HL-60/S4 treated with phorbol 12-myristate 13-acetate at 8.2 ng/mL for 4 days and 3 days (cell line): Measurements from ENCODE around the gene ARL4D.
"Not testable (repeated sequence)": the region's sequence is repeated elsewhere in the genome, so short reads cannot be mapped to it uniquely, and the experiment has no call there.

Experiments used
- in situ Hi-C: fragments of 300-500 bp; cut with MboI; formaldehyde crosslinking; loops from 2 replicates; pipeline ENCODE4 v1.15.0; 2022; ENCODE audit warnings: low sequenced_read_pairs

ARL4D gene

DNA sequence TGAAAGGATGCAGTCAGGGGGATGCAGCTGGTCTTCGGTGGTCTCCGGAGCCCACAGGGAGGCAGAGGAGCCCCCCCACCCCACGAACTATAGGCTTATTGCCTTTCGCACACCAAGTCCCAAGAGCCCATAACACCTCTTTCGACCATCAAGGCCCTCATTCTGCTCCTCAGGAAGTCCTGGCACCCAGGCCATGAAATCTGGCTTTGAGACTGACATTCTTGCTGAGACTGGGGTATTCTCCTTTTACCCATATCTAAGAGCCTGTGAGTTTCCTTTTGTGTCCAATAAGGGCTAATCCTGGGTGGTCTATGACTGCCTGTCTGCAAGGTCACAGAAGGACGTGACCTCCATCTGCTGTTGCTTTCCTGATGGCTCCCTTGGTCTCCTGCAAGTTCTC lies 6.4 kb upstream of the ARL4D start:
- in situ Hi-C loops, result no loop called here

- in situ Hi-C loops, result no loop called here
These were observed 4.8 kb upstream of the ARL4D start for GRCh38 chr17:43393944-43394482.

GRCh38 chr17:43394696-43395095 lies 4.1 kb upstream of the ARL4D start:
- in situ Hi-C loops, result not testable (repeated sequence)

DNA sequence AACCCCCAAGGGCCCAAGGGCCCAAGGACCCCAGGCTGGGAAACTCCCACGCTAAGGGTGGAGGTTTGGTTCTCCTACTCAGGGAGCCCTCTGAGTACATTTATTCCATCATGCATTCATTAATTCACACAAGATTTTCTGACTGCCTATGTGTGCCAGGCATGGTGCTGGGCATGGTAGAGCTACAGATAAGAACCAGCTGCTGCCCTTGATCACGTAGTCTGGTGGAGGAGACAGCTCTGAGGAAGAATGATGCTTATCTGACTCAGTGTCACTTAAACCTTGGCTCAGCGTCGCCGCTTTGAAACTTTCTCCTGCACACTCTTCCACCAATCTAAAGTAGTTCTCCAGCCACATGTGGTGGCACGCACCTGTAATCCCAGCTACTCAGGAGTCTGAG lies 3.6 kb upstream of the ARL4D start:
- in situ Hi-C loops, result no loop called here

DNA sequence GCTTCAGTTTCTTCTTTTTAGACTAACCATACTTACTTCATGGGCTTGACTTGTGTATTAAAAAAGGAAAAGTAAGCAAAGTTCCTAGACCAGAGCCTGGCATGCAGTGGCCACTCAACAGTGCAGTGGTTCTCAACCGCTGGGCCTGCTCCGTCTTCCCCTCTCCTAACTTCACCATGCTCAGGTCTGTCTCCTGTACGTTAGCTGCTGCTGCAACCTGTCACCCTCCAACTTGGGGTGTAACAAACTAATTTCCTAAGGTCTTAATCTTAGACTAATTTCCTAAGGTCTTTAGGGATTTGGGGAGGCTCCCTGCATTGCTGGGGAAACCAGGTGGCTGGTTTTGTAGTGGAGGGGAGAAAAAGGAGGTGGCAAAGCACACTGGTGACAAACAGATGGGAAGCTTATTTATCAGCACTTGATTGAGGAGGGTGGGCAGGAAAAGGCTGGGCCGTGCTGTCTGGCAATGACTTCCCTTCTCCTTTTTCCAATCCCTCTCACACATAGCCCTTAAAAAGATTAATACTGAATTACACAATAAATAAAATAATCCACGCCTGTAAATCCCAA lies 2.2 kb upstream of the ARL4D start:
- in situ Hi-C loops, result no loop called here

GRCh38 chr17:43399839-43400328 lies 1.1 kb downstream of the ARL4D start:
- in situ Hi-C loops, result no loop called here

DNA sequence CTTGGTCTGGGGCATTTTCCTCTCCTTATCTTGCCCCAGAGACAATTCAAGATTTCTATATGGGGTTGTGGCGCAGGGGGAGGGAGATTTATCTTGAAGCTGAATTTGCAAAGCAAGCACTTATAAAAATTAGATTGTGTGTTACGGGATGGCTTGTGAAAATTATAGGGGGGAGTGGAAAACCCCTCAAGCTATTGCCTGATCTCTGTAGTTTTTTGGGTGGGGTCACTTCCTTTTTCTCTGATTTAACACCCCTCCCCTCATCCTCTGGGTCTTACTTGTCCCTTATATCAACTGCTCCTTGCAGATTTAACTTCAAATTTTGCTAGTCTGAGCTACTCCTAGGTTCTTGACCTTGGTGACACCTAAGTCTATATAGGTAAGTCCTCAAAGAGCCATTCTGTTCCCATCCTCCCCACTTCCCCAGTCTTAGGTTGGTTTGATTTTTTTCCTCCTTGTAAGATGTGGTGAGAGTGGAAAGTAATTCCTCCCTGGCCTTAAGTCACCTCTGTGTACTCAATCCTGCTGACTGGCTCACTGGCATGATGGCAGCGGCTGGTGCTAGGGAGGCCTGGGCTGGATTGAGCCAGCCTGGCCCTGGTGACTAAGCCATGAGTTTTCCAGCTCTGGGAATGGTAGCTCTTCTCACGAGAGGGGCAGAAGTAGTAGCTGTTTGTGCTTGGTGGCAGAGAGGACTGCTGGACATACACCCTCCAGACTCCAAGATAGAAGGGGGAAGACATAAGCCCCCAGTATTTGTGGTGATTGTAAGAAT lies 2.3 kb downstream of the ARL4D start:
- in situ Hi-C loops, result no loop called here

DNA sequence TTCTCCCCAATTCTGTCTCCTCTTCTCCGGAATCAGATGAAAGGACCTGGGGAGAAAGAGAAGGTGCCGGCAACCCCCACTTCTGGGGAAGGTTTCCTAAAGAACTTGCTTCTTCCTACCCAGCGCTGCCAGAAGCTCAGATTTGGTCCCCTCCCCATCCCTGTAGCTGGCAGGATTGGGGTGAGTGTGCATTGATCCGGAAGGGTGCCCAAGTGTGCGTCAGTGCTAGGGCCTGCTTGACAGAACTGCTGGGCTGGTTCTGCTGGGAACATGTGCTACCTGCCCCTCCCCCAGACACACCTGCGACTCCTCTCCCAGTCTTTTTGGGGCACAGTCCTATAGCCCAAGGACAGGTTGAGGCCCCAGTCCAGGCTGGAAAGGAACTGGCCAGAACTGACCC lies 3.3 kb downstream of the ARL4D start:
- in situ Hi-C loops, result no loop called here

DNA sequence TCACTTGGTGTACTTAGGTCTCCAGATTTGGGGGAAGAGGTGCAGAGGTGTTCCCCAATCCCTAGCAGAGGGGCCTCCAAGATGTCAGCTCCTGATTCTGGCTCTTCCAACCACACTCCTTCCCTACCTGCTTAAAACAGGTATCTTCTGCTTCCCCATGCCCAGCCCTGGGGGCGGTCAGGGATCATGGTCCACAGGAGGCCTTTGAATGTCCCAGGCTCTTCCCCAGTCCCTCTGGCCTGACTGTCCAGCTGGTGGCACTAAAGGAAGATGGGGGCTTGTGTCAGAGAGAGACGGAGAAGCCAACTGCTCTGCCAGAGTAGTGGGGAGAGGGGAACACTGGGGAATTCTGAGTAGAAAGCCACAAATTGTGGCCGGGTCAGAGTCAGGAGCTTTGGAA lies 3.8 kb downstream of the ARL4D start:
- in situ Hi-C loops, result no loop called here

GRCh38 chr17:43403846-43404245 lies 5.1 kb downstream of the ARL4D start:
- in situ Hi-C loops, result no loop called here

- in situ Hi-C loops, result no loop called here
These were observed 7.1 kb downstream of the ARL4D start for GRCh38 chr17:43405861-43406260.

DNA sequence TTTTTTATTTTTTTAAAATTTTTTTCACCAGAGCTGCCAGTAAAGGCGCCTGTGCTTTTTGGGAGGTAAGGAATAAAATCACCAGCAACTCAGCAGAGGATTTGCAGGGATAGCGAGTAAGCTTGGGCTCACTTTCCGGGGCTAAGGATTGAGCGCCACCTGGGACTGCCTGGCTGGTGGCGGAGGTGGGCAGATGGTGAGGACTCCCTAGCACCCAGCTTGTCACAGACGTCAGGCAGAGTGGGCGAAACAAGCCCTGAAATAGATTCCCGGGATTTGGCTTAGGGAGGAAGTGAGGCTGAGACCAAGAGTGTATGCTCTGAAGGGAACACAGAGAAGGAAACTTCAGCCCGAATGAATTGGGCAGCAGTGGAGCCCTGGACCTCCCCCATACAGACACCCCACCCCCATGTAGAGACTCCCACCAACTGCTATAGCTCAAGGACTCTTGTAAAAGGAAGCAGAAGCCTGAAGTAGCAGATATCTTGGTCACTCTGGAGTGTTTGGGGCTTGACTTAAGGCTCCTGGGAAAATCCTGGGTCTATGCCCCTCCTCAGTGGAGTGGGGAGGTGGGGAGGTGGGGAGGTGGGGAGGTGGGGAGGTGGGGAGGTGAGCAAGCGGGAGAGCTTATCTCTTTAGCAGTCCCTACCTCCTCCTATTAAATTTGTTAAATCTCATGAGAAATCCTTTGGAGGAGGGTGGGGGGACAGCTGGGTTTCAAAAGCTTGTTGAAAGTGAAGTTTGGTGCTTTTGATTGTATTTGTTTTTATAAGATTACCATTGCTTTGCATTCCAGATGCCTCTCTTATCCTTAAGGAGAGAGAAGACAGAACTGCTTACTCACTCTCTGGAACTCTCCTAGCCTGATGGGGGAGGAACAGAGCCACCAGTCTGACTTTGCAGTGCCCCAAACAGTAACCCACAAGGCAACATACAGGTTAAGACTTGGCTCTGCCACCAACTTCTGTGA lies 8.2 kb downstream of the ARL4D start:
- in situ Hi-C loops, result no loop called here

GRCh38 chr17:43409131-43409530 lies 10.3 kb downstream of the ARL4D start:
- in situ Hi-C loops, result no loop called here

GRCh38 chr17:43410557-43411368 lies 12.0 kb downstream of the ARL4D start:
- in situ Hi-C loops, result no loop called here

GRCh38 chr17:43411369-43411677 lies 12.5 kb downstream of the ARL4D start:
- in situ Hi-C loops, result no loop called here

DNA sequence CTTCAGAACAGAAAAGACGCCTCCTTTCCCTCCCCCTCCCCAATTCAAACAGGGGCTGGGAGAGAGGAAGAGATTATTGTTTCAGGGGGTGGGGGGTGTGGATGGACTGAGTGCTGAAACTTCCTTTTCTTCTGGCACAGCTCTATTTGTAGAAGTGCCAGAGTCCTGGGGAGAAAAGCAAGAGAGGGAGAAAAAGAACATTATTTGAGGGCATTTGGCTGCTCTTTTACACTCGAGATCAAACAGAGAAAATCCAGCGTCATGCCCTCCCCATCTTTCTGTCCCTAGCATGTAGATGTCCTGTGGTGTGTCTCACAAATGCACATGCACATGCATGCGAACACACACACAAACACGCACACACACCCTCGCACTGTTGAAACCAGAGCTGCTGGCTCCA lies 13.0 kb downstream of the ARL4D start:
- in situ Hi-C loops, result no loop called here

- in situ Hi-C loops, result no loop called here
These were observed 13.4 kb downstream of the ARL4D start for GRCh38 chr17:43412166-43412565.

DNA sequence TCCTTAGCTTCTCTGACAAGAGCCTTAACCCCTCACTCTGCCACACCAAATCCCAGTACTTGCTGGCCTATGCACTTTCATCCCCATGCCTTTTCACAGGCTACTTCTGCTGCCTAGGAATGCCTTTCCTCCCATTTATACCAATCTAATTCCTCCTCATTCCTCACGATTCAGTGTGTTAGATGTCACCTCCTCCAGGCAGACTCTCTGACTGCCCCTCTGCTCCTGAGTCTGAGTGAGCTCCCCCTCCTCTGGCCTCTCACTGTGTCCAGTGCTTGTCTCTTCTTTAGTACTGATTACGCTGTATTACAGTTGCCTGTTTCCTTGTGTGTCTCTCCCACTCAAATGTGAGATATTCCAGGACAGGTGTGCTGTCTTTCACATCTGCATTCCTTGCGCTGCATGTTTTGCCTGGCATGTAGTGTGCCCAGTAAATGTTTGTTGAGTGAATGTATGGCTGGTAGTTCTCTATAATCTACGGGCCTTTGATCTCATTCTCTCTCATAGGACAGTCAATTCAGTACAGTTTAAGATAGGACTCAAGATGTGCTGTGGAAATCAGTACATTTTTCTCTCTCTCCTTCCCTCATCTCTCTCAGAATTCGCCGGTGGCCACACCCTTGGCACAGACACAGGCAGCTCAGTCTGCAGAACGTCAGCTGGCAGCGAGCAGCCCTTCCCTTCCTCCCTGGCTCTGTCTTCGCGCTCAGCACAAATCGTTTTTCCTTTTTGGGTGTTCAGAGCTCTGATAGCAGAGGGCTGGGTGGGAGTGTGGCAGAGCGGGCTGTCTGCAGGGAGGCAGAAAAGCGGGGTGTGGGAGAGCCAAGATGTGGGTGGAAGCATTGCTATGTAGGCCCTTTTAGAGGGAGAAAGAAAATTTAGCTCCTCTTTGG lies 18.5 kb downstream of the ARL4D start:
- in situ Hi-C loops, result no loop called here
